Measurements from ENCODE around the gene RELN. TPM values are rescaled to one million over a fixed set of nuclear protein-coding genes. Genes with fewer than 3 reads are reported as not detected.

Gene RELN
- total and polyA plus RNA-seq, 10 of the 15 experiments (the other 5 are each of a cell fraction or from before 2014, with no cell fraction given), result 0.11 to 0.21 TPM; not detected in 8

DNA sequence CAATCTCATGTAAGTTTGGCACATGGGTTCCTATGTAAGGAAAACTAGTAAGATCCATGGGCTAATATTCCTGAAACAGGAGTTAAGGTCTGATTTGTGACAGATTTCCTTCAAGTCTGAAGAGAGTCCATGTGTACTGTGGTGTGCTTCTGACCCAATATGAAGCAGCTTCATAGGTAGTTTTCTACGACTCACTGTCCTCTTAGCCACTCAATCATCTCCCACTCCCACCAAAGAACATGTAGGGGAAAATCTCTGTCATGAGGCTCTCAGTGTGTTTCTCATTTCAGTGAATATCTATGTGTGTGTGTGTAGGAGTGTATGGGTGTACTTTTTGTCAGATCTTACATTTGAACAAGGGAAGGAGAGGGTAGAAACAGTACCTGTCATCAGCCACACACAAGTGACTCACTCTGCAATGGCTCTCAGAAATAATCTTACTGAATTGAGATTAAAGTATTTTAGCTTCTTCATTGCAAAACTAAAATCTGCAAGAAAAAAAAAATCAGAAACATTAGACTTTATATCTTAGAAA is 31.1 kb downstream of the RELN start:
- FAIRE-seq, result no peak
- Histone ChIP-seq H3K36me3 (ENCODE audit: control insufficient read depth in 2 of 2, insufficient read depth in 2 of 2, low read length in 1 of 2) (no peaks in the 10 kb centered on the region), H4K20me1 (ENCODE audit: control insufficient read depth, insufficient read depth) (no peaks in the 10 kb centered on the region), H3K4me3 (no peak overlapping the region), H3K4me1 (ENCODE audit: control insufficient read depth, insufficient read depth, low read length) (no peaks in the 10 kb centered on the region), H2AFZ (ENCODE audit: control insufficient read depth, low read depth, low read length) (no peak overlapping the region), H3K9ac (ENCODE audit: control insufficient read depth, insufficient read depth, low read length) (no peak overlapping the region), H3K27ac (ENCODE audit: control insufficient read depth, insufficient read depth) (no peak overlapping the region), H3K4me2 (ENCODE audit: control insufficient read depth, insufficient read depth) (no peak overlapping the region), H3K9me3 (replicated peaks; ENCODE audit: control insufficient read depth, insufficient read depth, low read length) (no peaks in the 10 kb centered on the region), H3K79me2 (ENCODE audit: control insufficient read depth, insufficient read depth, low read length) (no peaks in the 10 kb centered on the region), H3K27me3 (replicated peaks in 1 of 2; ENCODE audit: control insufficient read depth in 2 of 2, insufficient read depth in 2 of 2, low read length in 1 of 2) (0 out of 4 replicates have a peak, but pooled peaks cover 0 to 2% of the 10 kb centered on the region in 2 experiments)
- no peak for DNase-seq (ENCODE audit: low read depth, low spot score)
- SMC1A ChIA-PET (ENCODE audit: uncharacterized antibody, unreplicated experiment), result no interaction called here
- RAD21 ChIA-PET (ENCODE audit: unreplicated experiment), result no interaction called here
- POLR2A ChIA-PET, result no interaction called here
- no peak for TF ChIP-seq MLLT1 (IDR thresholded peaks at IDR 0.05)
- TF ChIP-seq ZNF622 (IDR thresholded peaks at IDR 0.05), result no peak
- TF ChIP-seq ZNF217 (IDR thresholded peaks at IDR 0.05), result no peak
- no peak for TF ChIP-seq CEBPB (IDR thresholded peaks at IDR 0.05; ENCODE audit: borderline replicate concordance in 1 of 2, low read depth in 2 of 2, low read length in 2 of 2)
- TF ChIP-seq GABPA (IDR thresholded peaks at IDR 0.05; ENCODE audit: low read depth), result no peak
- TF ChIP-seq MEF2A (IDR thresholded peaks at IDR 0.05; ENCODE audit: insufficient read depth, low read depth, low read length), result no peak
- no peak for TF ChIP-seq SUPT20H (IDR thresholded peaks at IDR 0.05; ENCODE audit: borderline replicate concordance, control insufficient read depth, low read depth, low read length)
- TF ChIP-seq, protein P1, sequence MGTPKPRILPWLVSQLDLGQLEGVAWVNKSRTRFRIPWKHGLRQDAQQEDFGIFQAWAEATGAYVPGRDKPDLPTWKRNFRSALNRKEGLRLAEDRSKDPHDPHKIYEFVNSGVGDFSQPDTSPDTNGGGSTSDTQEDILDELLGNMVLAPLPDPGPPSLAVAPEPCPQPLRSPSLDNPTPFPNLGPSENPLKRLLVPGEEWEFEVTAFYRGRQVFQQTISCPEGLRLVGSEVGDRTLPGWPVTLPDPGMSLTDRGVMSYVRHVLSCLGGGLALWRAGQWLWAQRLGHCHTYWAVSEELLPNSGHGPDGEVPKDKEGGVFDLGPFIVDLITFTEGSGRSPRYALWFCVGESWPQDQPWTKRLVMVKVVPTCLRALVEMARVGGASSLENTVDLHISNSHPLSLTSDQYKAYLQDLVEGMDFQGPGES (IDR thresholded peaks at IDR 0.05), result no peak
- no peak for TF ChIP-seq SP1 (IDR thresholded peaks at IDR 0.05; ENCODE audit: low read depth, low read length)
- no peak for TF ChIP-seq ZNF24 (IDR thresholded peaks at IDR 0.05)
- TF ChIP-seq, protein P2, sequence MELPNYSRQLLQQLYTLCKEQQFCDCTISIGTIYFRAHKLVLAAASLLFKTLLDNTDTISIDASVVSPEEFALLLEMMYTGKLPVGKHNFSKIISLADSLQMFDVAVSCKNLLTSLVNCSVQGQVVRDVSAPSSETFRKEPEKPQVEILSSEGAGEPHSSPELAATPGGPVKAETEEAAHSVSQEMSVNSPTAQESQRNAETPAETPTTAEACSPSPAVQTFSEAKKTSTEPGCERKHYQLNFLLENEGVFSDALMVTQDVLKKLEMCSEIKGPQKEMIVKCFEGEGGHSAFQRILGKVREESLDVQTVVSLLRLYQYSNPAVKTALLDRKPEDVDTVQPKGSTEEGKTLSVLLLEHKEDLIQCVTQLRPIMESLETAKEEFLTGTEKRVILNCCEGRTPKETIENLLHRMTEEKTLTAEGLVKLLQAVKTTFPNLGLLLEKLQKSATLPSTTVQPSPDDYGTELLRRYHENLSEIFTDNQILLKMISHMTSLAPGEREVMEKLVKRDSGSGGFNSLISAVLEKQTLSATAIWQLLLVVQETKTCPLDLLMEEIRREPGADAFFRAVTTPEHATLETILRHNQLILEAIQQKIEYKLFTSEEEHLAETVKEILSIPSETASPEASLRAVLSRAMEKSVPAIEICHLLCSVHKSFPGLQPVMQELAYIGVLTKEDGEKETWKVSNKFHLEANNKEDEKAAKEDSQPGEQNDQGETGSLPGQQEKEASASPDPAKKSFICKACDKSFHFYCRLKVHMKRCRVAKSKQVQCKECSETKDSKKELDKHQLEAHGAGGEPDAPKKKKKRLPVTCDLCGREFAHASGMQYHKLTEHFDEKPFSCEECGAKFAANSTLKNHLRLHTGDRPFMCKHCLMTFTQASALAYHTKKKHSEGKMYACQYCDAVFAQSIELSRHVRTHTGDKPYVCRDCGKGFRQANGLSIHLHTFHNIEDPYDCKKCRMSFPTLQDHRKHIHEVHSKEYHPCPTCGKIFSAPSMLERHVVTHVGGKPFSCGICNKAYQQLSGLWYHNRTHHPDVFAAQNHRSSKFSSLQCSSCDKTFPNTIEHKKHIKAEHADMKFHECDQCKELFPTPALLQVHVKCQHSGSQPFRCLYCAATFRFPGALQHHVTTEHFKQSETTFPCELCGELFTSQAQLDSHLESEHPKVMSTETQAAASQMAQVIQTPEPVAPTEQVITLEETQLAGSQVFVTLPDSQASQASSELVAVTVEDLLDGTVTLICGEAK (IDR thresholded peaks at IDR 0.05; ENCODE audit: borderline replicate concordance), result no peak
- no peak for TF ChIP-seq BMI1 (IDR thresholded peaks at IDR 0.05; ENCODE audit: borderline replicate concordance)
- no peak for TF ChIP-seq RELA (IDR thresholded peaks at IDR 0.05; ENCODE audit: borderline replicate concordance, partially characterized antibody)
- no peak for TF ChIP-seq TARDBP (IDR thresholded peaks at IDR 0.05; ENCODE audit: borderline replicate concordance)
- no peak for TF ChIP-seq SIX5 (IDR thresholded peaks at IDR 0.05; ENCODE audit: low read depth, low read length, severe bottlenecking)
- TF ChIP-seq TCF7 (IDR thresholded peaks at IDR 0.05; ENCODE audit: borderline replicate concordance), result no peak
- TF ChIP-seq ZSCAN29 (IDR thresholded peaks at IDR 0.05), result no peak
- TF ChIP-seq SRF (IDR thresholded peaks at IDR 0.05; ENCODE audit: low read depth in 2 of 2, low read length in 2 of 2), result no peak
- TF ChIP-seq SPI1 (IDR thresholded peaks at IDR 0.05; ENCODE audit: borderline replicate concordance, insufficient read depth, low read depth, low read length), result no peak
- no peak for TF ChIP-seq HDGF (IDR thresholded peaks at IDR 0.05)
- ATAC-seq, result no peak
- intact Hi-C loops (cut with micrococcal nuclease; ENCODE audit: unreplicated experiment) (no loop called here), in situ Hi-C loops (cut with MboI) (no loop called here)
- CTCF ChIA-PET, result no interaction called here
- BruUV-seq (replicated peaks), result no TSS peak
- WGBS (ENCODE audit: insufficient coverage, insufficient replicate concordance, low lambda C conversion rate, missing lambda C conversion rate), result 0% methylated on average over 1 of the region's 1 CpG

All from GM12878 (cell line).